Stimulated activated naive CD4-positive, alpha-beta T cell (primary cell): ENCODE measurements around the gene TOP3A.
"Not testable (repeated sequence)": the region's sequence is repeated elsewhere in the genome, so short reads cannot be mapped to it uniquely, and the experiment has no call there.

Source experiments
- DNase-seq, 6 experiments: peaks; one replicate each; lab custom pipeline; 2025; lab: John Stamatoyannopoulos, UW

Gene TOP3A, protein sequence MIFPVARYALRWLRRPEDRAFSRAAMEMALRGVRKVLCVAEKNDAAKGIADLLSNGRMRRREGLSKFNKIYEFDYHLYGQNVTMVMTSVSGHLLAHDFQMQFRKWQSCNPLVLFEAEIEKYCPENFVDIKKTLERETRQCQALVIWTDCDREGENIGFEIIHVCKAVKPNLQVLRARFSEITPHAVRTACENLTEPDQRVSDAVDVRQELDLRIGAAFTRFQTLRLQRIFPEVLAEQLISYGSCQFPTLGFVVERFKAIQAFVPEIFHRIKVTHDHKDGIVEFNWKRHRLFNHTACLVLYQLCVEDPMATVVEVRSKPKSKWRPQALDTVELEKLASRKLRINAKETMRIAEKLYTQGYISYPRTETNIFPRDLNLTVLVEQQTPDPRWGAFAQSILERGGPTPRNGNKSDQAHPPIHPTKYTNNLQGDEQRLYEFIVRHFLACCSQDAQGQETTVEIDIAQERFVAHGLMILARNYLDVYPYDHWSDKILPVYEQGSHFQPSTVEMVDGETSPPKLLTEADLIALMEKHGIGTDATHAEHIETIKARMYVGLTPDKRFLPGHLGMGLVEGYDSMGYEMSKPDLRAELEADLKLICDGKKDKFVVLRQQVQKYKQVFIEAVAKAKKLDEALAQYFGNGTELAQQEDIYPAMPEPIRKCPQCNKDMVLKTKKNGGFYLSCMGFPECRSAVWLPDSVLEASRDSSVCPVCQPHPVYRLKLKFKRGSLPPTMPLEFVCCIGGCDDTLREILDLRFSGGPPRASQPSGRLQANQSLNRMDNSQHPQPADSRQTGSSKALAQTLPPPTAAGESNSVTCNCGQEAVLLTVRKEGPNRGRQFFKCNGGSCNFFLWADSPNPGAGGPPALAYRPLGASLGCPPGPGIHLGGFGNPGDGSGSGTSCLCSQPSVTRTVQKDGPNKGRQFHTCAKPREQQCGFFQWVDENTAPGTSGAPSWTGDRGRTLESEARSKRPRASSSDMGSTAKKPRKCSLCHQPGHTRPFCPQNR

DNA sequence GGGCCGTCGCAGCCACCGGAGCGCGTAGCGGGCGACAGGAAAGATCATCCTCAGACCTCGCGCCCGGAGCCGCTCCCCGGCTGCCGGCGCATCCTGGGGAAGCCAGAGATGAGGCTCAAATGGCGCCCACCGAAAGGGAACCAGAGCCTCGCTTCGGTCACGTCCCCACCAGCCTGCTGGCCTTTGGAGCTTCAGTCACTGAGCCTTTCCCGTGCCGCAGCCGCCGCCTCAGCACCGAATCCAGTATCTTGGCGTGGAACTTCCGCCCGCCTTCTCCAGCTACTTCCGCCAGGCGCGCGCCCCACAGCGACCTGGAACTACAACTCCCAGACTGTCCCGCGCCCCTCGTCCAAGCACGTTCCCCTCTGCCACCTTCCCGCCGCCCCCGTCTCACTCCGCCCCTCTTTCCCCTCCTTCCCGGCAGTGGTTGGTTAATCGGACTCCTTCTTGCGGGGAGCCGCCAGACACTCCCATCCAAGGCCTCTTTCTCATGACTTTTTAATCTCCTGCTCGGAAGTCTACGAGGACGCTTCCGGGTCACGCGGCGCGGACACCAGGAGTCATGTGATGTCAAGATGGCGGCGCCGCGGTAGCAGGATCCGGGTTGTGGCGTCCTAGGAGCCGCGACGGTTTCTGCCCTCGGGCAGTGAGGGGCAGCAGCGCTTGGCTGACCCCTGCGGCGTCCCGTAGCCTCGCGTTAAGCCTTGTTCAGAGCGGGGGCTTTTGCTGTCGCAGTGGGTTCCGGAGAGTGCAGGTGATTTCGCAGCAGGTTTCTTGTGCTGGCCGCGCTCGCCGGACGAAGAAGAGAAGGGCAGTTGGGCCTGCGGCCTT lies at the start of gene TOP3A, which contains the start of gene SMCR8:
Gene TOP3A (minus strand): TSS at position 264 of the 831 bp plus-strand sequence. CDS start 216 bp downstream, at position 48.
Gene SMCR8 (plus strand): TSS at position 563 of the 831 bp plus-strand sequence. CDS start 497 bp downstream, outside the sequence.
- DNase-seq, result peak; percentile 94 to 98 (median 97)

DNA sequence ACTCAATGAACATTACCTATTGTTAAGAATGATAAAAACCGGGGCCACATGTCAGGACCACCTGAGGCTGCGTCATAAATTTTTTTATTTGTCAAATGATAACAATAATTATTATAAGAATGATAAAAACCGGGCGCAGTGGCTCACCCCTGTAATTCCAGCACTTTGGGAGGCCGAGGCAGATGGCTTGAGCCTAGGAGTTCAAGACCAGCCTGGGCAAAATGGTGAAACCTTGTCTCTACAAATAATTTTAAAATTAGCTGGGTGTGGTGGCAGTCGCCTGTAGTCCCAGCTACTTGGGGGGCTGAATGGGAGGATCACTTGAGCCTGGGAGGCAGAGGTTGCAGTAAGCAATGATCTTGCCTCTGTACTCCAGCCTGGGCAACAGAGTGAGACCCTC lies 49.4 kb upstream of the TOP3A start:
- DNase-seq, result no peak

- peak; percentile 78 to 91 (median 86) for DNase-seq
These were observed 48.6 kb upstream of the TOP3A start, which contains the start of gene SHMT1 for GRCh38 chr17:18363101-18364049. Gene SHMT1 (minus strand): TSS chr17:18363550. CDS start chr17:18355981, 7,569 bp downstream.

DNA sequence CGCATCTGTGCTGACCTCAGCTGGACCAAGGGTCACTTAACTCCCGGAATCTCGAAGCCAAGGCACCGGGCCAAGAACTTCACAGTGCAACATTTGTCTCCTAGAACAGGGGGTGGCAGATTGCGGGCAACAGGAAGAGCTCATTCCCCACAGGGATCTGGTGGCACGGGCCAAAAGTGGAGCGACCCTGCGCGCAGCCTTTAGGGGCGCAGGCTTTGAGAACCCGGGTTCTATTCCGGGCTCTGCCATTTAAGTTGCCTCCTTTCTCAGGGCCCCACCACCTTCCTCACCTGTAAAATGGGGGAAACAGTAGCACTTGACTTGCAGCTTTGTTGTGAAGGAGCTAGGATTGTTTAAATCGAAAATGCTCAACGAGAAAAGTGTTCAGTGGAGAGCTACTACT lies 47.9 kb upstream of the TOP3A start:
- peak in 2 of 6 experiments; percentile 26 to 44 for DNase-seq

GRCh38 chr17:18361837-18362697 lies 47.3 kb upstream of the TOP3A start:
- no peak for DNase-seq

DNA sequence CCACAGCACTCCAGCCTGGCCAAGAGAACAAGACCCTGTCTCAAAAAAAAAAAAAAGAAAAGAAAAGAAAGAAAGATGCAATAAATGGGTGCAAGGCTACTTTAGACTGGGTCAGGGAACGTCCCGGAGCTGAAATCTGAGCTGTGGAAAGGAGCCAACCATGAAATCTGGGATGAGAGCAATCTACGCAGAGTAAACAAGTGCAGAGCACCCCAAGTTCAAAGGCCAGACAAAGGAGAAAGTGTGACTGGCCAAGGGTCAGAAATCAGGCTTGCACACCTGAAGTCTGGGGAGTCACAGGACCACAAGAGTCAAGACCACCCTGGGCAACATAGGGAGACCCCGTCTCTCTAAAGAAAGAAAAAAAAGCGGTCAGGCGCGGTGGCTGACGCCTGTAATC lies 45.7 kb upstream of the TOP3A start:
- DNase-seq, result no peak

GRCh38 chr17:18356624-18357023 lies 41.8 kb upstream of the TOP3A start:
- no peak for DNase-seq

DNA sequence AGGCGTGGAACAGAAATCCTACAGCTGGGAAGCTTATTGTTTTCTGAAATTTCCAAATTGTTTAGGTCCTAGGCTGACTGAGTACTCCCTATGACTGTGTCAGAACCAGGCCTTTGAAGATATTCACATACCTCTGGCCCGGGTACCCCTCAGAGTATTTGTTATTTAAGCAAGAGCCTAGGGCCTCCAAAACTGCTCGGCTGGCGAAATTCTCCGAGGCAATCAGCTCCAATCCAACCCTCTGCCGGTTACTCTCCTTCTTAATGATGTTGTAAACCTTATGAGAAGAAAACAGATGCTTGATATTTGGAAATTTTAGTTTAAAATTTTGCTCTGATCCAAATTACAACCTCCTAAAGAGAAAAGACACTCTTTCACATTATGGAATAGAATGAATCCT lies 38.7 kb upstream of the TOP3A start:
- no peak for DNase-seq

DNA sequence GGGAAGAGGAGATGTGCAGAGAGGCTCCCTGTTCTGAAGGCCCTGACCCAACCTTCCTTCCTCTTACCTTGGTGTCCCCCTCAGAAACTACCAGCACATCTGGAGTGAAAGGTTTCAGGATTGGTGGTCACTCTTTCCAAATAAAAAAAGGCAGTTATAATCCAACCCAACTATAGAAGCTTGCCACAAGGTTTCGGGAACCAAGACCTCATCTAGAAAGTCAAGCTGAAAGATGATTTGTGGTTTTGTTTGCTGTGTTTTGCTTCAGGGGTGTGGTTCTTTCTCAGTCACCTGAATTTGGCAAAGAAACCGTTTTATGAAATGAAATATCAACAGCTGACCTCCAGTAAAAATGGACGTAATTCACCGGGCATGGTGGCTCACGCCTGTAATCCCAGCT lies 29.2 kb upstream of the TOP3A start:
- DNase-seq, result no peak

DNA sequence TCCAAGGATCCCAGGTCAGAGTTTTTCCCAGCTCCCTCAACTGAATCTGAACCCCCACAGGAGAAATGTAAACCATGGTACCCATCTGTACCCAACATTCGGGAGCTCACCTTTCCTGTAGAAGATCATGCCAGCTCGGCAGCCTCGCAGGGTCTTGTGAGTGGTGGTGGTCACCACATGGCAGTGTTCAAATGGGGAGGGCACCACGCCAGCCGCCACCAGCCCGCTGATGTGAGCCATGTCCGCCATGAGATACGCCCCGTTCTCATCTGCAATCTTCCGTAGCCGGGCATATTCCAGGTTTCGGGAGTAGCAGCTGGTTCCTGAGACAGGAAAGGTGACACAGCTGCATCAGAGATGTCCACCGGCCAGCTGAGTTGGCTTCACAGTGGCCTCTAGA lies 25.1 kb upstream of the TOP3A start:
- no peak for DNase-seq

- DNase-seq, result not testable (repeated sequence)
These were observed 23.4 kb upstream of the TOP3A start for GRCh38 chr17:18338158-18338557.

GRCh38 chr17:18332909-18333489 lies 18.2 kb upstream of the TOP3A start:
- DNase-seq, result no peak

DNA sequence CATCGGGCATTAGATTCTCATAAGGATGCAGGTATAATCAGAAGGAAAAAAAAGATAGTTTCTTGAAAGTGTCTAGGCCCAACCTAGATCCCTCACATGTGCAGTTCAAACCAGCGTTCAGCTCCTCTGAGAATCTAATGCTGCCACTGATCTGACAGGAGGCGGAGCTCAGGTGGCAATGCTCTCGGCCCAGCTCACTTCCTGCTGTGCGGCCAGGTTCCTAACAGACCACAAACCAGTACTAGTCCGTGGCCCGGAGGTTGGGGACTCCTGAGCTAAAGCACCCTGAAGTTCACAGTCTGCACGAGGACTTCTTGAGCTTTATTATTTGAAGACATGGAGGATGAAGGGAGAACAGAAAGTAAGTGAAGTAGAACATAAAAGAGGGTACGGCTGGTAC lies 17.1 kb upstream of the TOP3A start:
- DNase-seq, result no peak

DNA sequence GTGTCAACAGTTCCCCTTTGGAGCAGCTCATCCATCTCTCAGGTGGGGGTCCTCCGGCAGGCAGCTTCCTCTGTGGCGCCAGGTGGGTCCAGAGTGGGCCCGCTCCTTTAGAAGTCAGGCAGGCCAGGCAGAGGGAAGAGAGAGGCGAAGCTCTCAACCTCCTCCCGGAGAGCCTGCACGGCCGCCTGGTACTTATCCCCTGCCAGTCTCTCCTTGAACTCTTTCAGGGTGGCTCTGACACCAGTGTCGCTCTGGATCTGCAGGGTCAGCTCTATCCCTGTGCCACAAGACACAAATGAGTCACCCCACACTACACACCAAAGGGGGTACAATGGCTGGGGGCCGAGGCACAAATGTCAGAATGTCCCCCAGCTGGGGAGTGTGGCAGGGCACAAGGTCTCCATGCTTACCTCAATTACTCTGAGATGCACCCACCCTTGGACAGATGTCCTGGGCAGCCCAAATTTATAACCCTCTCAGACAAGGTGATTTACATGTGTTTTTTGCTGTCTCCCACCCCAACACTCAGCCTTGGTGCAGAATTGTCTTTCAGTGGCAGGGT lies 13.9 kb upstream of the TOP3A start:
- DNase-seq, result no peak

- DNase-seq, result no peak
These were observed 12.8 kb upstream of the TOP3A start for GRCh38 chr17:18327556-18327955.

DNA sequence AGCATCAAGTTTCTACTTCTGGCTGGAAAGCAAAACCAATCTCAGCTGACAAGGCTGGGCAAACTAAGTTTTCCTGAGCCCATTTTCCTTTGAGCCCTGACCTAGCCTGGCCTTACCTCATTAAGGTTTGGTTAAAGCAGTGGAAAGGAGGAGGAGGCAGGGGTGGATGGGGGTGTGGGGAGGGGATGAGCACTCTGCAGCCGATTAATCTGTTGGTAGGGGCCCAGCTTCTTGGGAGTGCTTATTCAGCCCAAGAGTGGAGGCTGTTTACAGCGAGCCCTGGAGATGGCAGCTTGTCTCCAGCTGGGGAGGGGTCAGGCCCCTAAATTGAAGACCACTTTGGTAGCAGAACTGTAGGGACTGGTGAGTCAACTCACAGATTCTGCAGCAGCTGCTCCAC lies 12.3 kb upstream of the TOP3A start:
- DNase-seq, result no peak

GRCh38 chr17:18326572-18326971 lies 11.8 kb upstream of the TOP3A start:
- no peak for DNase-seq

DNA sequence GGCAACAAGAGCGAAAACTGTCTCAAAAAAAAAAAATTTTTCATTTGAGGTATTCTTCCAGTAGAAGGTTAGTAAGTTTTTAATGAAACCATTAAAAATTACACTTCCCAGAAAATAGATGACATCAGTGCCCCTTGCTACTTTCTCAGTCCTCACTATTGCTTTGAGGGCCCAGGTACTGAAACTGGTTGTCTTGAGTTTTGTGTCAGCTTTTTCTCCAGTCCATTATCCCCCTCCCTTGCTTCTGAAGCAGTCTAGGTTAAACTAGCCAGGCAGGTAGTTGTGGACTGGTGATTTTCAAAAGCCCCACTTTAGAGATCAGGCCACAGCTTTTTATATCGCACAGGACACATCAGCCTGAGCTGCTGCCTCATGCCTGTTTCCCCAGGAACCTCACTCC lies 11.2 kb upstream of the TOP3A start:
- DNase-seq, result no peak
